Measurements from ENCODE around the gene IFT57.

Gene IFT57

GRCh38 chr3:108219336-108219735 is 2.9 kb downstream of the IFT57 start:
- DNase-seq, result no peak

- DNase-seq, result no peak
Observed at GRCh38 chr3:108218811-108219210, 3.4 kb downstream of the IFT57 start.

GRCh38 chr3:108215871-108216270 is 6.4 kb downstream of the IFT57 start:
- DNase-seq, result no peak

GRCh38 chr3:108209579-108209978 is 12.6 kb downstream of the IFT57 start:
- DNase-seq, result no peak

- no peak for DNase-seq
Observed at GRCh38 chr3:108208831-108209230, 13.4 kb downstream of the IFT57 start.

- no peak for DNase-seq
Observed at GRCh38 chr3:108202834-108203233, 19.4 kb downstream of the IFT57 start.

GRCh38 chr3:108202080-108202479 is 20.1 kb downstream of the IFT57 start:
- no peak for DNase-seq

GRCh38 chr3:108201258-108201657 is 21.0 kb downstream of the IFT57 start:
- no peak for DNase-seq

- no peak for DNase-seq
Observed at GRCh38 chr3:108200578-108200977, 21.6 kb downstream of the IFT57 start.

- DNase-seq, result no peak
Observed at GRCh38 chr3:108200024-108200423, 22.2 kb downstream of the IFT57 start.

- DNase-seq, result peak in 1 of 56 donors; percentile 1
Observed at GRCh38 chr3:108191394-108191793, 30.8 kb downstream of the IFT57 start.

- DNase-seq, result no peak
Observed at GRCh38 chr3:108190346-108190745, 31.9 kb downstream of the IFT57 start.

GRCh38 chr3:108189440-108189839 is 32.8 kb downstream of the IFT57 start:
- no peak for DNase-seq

- no peak for DNase-seq
Observed at GRCh38 chr3:108185536-108185935, 36.7 kb downstream of the IFT57 start.

GRCh38 chr3:108184824-108185223 is 37.4 kb downstream of the IFT57 start:
- DNase-seq, result no peak

GRCh38 chr3:108183971-108184370 is 38.3 kb downstream of the IFT57 start:
- no peak for DNase-seq

- no peak for DNase-seq
Observed at GRCh38 chr3:108183181-108183580, 39.0 kb downstream of the IFT57 start.

- no peak for DNase-seq
Observed at GRCh38 chr3:108182339-108182738, 39.9 kb downstream of the IFT57 start.

- no peak for DNase-seq
Observed at GRCh38 chr3:108181172-108181571, 41.1 kb downstream of the IFT57 start.

GRCh38 chr3:108180194-108180593 is 42.0 kb downstream of the IFT57 start:
- no peak for DNase-seq

- DNase-seq, result no peak
Observed at GRCh38 chr3:108178676-108179075, 43.5 kb downstream of the IFT57 start.

- no peak for DNase-seq
Observed at GRCh38 chr3:108177536-108177935, 44.7 kb downstream of the IFT57 start.

GRCh38 chr3:108175352-108175751 is 46.9 kb downstream of the IFT57 start:
- no peak for DNase-seq

- no peak for DNase-seq
Observed at GRCh38 chr3:108171106-108171505, 51.1 kb downstream of the IFT57 start.

- no peak for DNase-seq
Observed at GRCh38 chr3:108164391-108164790, 57.8 kb downstream of the IFT57 start.

Data from amygdala (tissue), 56 donors.